ENCODE results near the gene CTAGE9. TPM values are rescaled to one million over a fixed set of nuclear protein-coding genes. Genes with fewer than 3 reads are reported as not detected.

Gene CTAGE9
- total RNA-seq, 2 experiments from 2014 or later: not detected

- Mint-ChIP-seq H3K9me3 (ENCODE audit: low read depth) (no peaks in the 10 kb centered on the region), H3K4me3 (no peak overlapping the region), H3K27me3 (peaks cover 7% of the 10 kb centered on the region), H3K36me3 (no peaks in the 10 kb centered on the region), H3K27ac (no peak overlapping the region), H3K4me1 (no peaks in the 10 kb centered on the region)
- no peak for DNase-seq
- CTCF ChIA-PET: no interaction called here
- no peak for ATAC-seq
These were observed 28.3 kb upstream of the CTAGE9 start for GRCh38 chr6:131739136-131739535.

- Mint-ChIP-seq H3K4me1 (no peaks in the 10 kb centered on the region), H3K27ac (no peak overlapping the region), H3K36me3 (no peaks in the 10 kb centered on the region), H3K9me3 (ENCODE audit: low read depth) (no peaks in the 10 kb centered on the region), H3K4me3 (no peak overlapping the region), H3K27me3 (peaks cover 4% of the 10 kb centered on the region)
- CTCF ChIA-PET: interaction anchor here (1.8 kb wide), 1 partner anchor 14 kb away, joined by 6 read pairs; no protein-coding TSS in a partner anchor
- DNase-seq (no peak), ATAC-seq (no peak)
These were observed 26.0 kb upstream of the CTAGE9 start for GRCh38 chr6:131736811-131737210.

GRCh38 chr6:131736003-131736596, 25.3 kb upstream of the CTAGE9 start:
- no peak for ATAC-seq

GRCh38 chr6:131733376-131734016, 22.7 kb upstream of the CTAGE9 start:
- no peaks in the 10 kb centered on the region for H3K27me3 Mint-ChIP-seq
- CTCF ChIA-PET: no interaction called here
- no peaks in the 10 kb centered on the region for H3K9me3 Mint-ChIP-seq (ENCODE audit: low read depth)
- H3K27ac Mint-ChIP-seq: no peak overlapping the region
- no peaks in the 10 kb centered on the region for H3K36me3 Mint-ChIP-seq
- DNase-seq (no peak), ATAC-seq (no peak)
- no peak overlapping the region for H3K4me3 Mint-ChIP-seq
- H3K4me1 Mint-ChIP-seq: peaks cover 2% of the 10 kb centered on the region

More at GRCh38 chr6:131736003-131736596, 25.3 kb upstream of the CTAGE9 start:
- CTCF ChIA-PET: interaction anchor here (1.1 to 1.8 kb wide), 2 partner anchors 9 to 13 kb away, joined by 3 to 6 read pairs; no protein-coding TSS in a partner anchor
- no peaks in the 10 kb centered on the region for H3K9me3 Mint-ChIP-seq (ENCODE audit: low read depth)
- no peaks in the 10 kb centered on the region for H3K4me1 Mint-ChIP-seq
- H3K4me3 Mint-ChIP-seq: no peak overlapping the region
- DNase-seq: no peak
- no peaks in the 10 kb centered on the region for H3K27me3 Mint-ChIP-seq
- H3K36me3 Mint-ChIP-seq: no peaks in the 10 kb centered on the region
- no peak overlapping the region for H3K27ac Mint-ChIP-seq

- H3K4me1 Mint-ChIP-seq: peaks cover 3% of the 10 kb centered on the region
- peaks cover under 1% of the 10 kb centered on the region for H3K36me3 Mint-ChIP-seq
- no peaks in the 10 kb centered on the region for H3K9me3 Mint-ChIP-seq (ENCODE audit: low read depth)
- no peaks in the 10 kb centered on the region for H3K27me3 Mint-ChIP-seq
- no peak for ATAC-seq
- CTCF ChIA-PET: interaction anchor here (0.7 to 1.4 kb wide), 2 partner anchors 15 to 923 kb away, joined by 3 read pairs; no protein-coding TSS in a partner anchor
- H3K27ac Mint-ChIP-seq: no peak overlapping the region
- H3K4me3 Mint-ChIP-seq: no peak overlapping the region
- DNase-seq: no peak
These were observed 20.4 kb upstream of the CTAGE9 start for GRCh38 chr6:131731224-131731623.

GRCh38 chr6:131730264-131730663, 19.4 kb upstream of the CTAGE9 start:
- ATAC-seq (no peak), DNase-seq (no peak)
- H3K9me3 Mint-ChIP-seq (ENCODE audit: low read depth): no peaks in the 10 kb centered on the region
- peaks cover 3% of the 10 kb centered on the region for H3K4me1 Mint-ChIP-seq
- CTCF ChIA-PET: interaction anchor here (1.4 kb wide), 2 partner anchors 14 to 35 kb away, joined by 3 read pairs; no protein-coding TSS in a partner anchor
- H3K27ac Mint-ChIP-seq: no peak overlapping the region
- no peak overlapping the region for H3K4me3 Mint-ChIP-seq
- peaks cover 2% of the 10 kb centered on the region for H3K36me3 Mint-ChIP-seq
- H3K27me3 Mint-ChIP-seq: no peaks in the 10 kb centered on the region

GRCh38 chr6:131729550-131729949, 18.7 kb upstream of the CTAGE9 start:
- peaks cover 3% of the 10 kb centered on the region for H3K4me1 Mint-ChIP-seq
- H3K27ac Mint-ChIP-seq: no peak overlapping the region
- H3K36me3 Mint-ChIP-seq: peaks cover 2% of the 10 kb centered on the region
- H3K9me3 Mint-ChIP-seq (ENCODE audit: low read depth): no peaks in the 10 kb centered on the region
- CTCF ChIA-PET: interaction anchor here (1.4 kb wide), 1 partner anchor 34 kb away, joined by 3 read pairs; no protein-coding TSS in a partner anchor
- H3K4me3 Mint-ChIP-seq: no peak overlapping the region
- ATAC-seq: no peak
- no peaks in the 10 kb centered on the region for H3K27me3 Mint-ChIP-seq
- DNase-seq: no peak

GRCh38 chr6:131728296-131728939, 17.6 kb upstream of the CTAGE9 start:
- CTCF ChIA-PET: no interaction called here
- Mint-ChIP-seq H3K4me3 (no peak overlapping the region), H3K27ac (no peak overlapping the region), H3K9me3 (ENCODE audit: low read depth) (no peaks in the 10 kb centered on the region), H3K4me1 (peaks cover 9% of the 10 kb centered on the region), H3K27me3 (no peaks in the 10 kb centered on the region), H3K36me3 (peaks cover 2% of the 10 kb centered on the region)
- ATAC-seq (no peak), DNase-seq (no peak)

GRCh38 chr6:131727868-131728267, 17.1 kb upstream of the CTAGE9 start:
- CTCF ChIA-PET: no interaction called here
- H3K4me3 Mint-ChIP-seq: no peak overlapping the region
- DNase-seq (no peak), ATAC-seq (no peak)
- H3K27ac Mint-ChIP-seq: no peak overlapping the region
- H3K27me3 Mint-ChIP-seq: no peaks in the 10 kb centered on the region
- H3K4me1 Mint-ChIP-seq: peaks cover 9% of the 10 kb centered on the region
- peaks cover 2% of the 10 kb centered on the region for H3K36me3 Mint-ChIP-seq
- H3K9me3 Mint-ChIP-seq (ENCODE audit: low read depth): no peaks in the 10 kb centered on the region

- DNase-seq (no peak), ATAC-seq (no peak)
- H3K27me3 Mint-ChIP-seq: no peaks in the 10 kb centered on the region
- CTCF ChIA-PET: no interaction called here
- peaks cover 9% of the 10 kb centered on the region for H3K4me1 Mint-ChIP-seq
- H3K27ac Mint-ChIP-seq: no peak overlapping the region
- peaks cover 2% of the 10 kb centered on the region for H3K36me3 Mint-ChIP-seq
- no peak overlapping the region for H3K4me3 Mint-ChIP-seq
- no peaks in the 10 kb centered on the region for H3K9me3 Mint-ChIP-seq (ENCODE audit: low read depth)
These were observed 16.6 kb upstream of the CTAGE9 start for GRCh38 chr6:131727467-131727866.

GRCh38 chr6:131724114-131724513, 13.3 kb upstream of the CTAGE9 start:
- Mint-ChIP-seq H3K4me1 (peaks cover 9% of the 10 kb centered on the region), H3K36me3 (peaks cover 2% of the 10 kb centered on the region), H3K27ac (no peak overlapping the region), H3K9me3 (ENCODE audit: low read depth) (no peaks in the 10 kb centered on the region), H3K27me3 (no peaks in the 10 kb centered on the region), H3K4me3 (no peak overlapping the region)
- no peak for ATAC-seq
- CTCF ChIA-PET: interaction anchor here (1.9 kb wide), 1 partner anchor 12 kb away, joined by 6 read pairs; no protein-coding TSS in a partner anchor
- no peak for DNase-seq

- H3K27ac Mint-ChIP-seq: no peak overlapping the region
- no peak for ATAC-seq
- H3K4me3 Mint-ChIP-seq: no peak overlapping the region
- CTCF ChIA-PET: no interaction called here
- peaks cover 7% of the 10 kb centered on the region for H3K4me1 Mint-ChIP-seq
- H3K27me3 Mint-ChIP-seq: no peaks in the 10 kb centered on the region
- no peaks in the 10 kb centered on the region for H3K9me3 Mint-ChIP-seq (ENCODE audit: low read depth)
- H3K36me3 Mint-ChIP-seq: peaks cover under 1% of the 10 kb centered on the region
- no peak for DNase-seq
These were observed 10.3 kb upstream of the CTAGE9 start for GRCh38 chr6:131721161-131721560.

GRCh38 chr6:131717836-131718542, 7.2 kb upstream of the CTAGE9 start:
- H3K9me3 Mint-ChIP-seq (ENCODE audit: low read depth): no peaks in the 10 kb centered on the region
- H3K27me3 Mint-ChIP-seq: no peaks in the 10 kb centered on the region
- H3K36me3 Mint-ChIP-seq: no peaks in the 10 kb centered on the region
- DNase-seq: no peak
- H3K4me1 Mint-ChIP-seq: no peaks in the 10 kb centered on the region
- ATAC-seq: no peak
- H3K4me3 Mint-ChIP-seq: no peak overlapping the region
- no peak overlapping the region for H3K27ac Mint-ChIP-seq
- CTCF ChIA-PET: interaction anchor here (1.1 kb wide), 1 partner anchor 23 kb away, joined by 3 read pairs; no protein-coding TSS in a partner anchor
